GM21447 (cell line): Measurements from ENCODE around the gene LRP10.
"Not testable (repeated sequence)": the region's sequence is repeated elsewhere in the genome, so short reads cannot be mapped to it uniquely, and the experiment has no call there.

ENCODE experiments used
- ATAC-seq: cut with Tn5 transposase; IDR thresholded peaks from one replicate; pipeline ENCODE4 v1.9.1; 2021; ENCODE audit not compliant: unreplicated experiment

The LRP10 gene

DNA sequence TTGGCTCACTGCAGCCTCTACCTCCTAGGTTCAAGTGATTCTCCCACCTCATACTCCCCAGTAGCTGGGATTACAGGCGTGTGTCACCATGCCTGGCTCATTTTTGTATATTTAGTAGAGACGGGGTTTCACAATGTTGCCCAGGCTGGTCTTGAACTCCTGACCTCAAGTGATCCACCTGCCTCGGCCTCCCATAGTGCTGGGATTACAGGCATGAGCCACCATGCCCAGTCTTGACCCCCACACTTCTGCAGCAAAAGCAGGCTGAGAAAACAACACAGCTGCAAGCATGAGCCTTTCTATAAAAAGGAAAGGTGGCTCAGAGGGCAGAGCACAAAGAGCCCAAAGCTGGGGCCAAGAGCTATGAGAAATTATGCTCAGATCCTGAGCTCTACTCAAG is 11.2 kb upstream of the LRP10 start:
- ATAC-seq = not testable (repeated sequence)

DNA sequence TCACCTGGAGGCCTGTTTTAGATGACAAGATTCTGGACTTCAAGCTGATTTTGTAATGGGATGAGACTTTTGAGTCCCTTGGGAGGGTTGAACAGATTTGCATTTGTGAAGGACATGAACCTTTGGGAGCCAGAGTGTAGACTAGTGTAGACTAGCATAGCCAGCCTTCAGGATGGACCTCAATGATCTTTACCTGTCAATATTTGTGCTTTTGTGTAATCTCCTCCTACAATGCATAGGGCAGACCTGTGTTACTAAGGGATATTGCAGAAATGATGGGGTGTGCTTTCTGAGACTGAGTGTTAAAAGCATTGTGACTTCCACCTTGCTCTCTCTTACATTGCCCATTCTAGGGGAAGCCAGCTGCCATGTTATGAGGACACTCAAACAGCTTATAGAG is 9.9 kb upstream of the LRP10 start:
- no peak for ATAC-seq

DNA sequence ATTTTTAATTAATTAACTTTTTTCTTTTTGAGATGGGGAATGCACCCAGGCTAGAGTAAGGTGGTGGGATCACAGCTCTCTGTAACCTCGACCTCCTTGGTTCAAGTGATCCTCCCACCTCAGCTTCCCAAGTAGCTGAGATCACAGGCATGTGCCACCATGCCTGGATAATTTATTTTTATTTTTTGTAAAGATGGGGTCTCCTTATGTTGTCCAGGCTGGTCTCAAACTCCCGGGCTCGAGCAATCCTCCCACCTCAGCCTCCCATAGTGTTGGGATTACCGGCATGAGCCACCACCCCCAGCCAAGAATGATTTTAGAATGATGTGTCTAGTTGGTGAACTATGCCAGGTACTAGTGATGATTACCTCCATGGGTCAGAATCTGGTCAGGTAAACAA is 6.6 kb upstream of the LRP10 start:
- no peak for ATAC-seq

DNA sequence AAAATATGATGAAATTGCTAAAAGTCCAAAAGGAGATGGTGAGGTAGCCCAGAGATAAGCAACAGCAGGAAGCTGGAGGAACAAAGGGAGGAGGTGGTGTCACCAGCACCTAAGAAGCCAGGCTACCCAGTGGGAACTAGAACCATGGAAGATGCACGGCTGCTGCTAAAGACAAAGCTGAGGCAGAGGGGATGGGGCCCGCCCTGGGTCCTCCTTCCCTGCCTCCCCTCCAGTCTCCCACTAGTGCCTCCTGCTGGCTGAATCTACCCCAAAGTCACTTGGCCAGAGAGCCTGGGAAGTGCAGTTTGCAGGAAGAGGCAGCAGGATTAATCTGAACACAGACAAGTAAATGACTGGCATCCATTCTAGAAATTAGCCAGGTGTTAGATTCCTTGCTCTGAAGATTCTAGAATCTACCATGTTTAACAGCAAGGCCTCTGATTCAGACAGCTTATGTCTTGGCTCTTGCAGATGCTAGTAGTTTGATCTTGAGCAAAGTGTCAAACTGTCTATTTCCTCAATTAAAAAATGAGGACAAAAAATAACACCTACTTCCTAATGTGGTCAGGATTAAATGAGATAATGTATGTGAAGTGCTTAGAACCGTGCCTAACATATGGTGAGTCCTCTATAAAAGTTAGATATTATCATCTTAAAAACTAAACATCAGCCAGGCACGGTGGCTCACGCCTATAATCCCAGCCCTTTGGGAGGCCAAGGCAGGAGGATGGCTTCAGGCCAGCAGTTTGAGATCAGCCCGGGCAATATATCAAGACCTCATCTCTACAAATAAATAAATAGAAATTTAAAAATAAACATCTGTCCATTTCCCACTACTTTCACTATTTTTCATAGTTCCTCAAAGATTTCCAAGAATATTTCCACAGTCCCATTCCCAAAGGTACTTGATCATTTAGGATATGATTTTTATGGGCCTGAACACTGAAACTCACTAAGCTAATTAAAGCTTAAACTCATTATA is 5.8 kb upstream of the LRP10 start:
- no peak for ATAC-seq

DNA sequence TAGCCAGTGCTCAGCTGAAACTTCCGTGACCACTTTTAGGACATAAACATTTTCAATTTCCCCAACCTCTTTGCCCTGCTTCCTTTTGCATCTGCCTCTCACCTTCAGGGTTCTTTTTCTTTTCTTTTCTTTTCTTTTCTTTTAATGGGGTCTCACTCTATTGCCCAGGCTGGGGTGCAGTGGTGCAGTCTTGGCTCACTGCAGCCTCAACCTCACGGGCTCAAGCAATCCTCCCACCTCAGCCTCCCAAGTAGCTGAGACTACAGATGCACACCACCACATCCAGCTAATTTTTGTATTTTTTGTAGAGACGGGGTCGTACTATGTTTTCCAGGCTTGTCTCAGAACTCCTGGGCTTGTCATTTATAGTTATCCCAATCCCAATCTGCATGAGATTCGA is 4.7 kb upstream of the LRP10 start:
- no peak for ATAC-seq

DNA sequence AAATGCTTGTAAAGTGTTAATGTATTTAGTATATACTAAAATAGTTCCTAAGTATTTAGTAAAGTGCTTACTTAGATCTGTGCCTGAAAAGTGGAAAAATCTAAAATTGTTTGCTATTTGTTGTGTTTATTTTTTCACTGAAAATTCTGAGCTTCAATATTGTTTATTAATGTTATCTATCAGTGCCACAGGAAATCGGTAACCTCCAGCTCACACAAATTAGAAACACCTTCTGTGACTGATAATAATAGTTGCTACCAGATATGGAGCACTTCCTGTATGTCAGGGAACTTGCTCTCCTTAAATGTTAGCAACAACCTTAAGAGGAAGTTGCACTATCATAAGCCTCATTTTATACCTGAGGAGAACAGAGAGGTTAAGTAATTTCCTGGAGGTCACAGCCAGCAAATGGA is 723 bp upstream of the LRP10 start:
- ATAC-seq = peak; percentile 50

DNA sequence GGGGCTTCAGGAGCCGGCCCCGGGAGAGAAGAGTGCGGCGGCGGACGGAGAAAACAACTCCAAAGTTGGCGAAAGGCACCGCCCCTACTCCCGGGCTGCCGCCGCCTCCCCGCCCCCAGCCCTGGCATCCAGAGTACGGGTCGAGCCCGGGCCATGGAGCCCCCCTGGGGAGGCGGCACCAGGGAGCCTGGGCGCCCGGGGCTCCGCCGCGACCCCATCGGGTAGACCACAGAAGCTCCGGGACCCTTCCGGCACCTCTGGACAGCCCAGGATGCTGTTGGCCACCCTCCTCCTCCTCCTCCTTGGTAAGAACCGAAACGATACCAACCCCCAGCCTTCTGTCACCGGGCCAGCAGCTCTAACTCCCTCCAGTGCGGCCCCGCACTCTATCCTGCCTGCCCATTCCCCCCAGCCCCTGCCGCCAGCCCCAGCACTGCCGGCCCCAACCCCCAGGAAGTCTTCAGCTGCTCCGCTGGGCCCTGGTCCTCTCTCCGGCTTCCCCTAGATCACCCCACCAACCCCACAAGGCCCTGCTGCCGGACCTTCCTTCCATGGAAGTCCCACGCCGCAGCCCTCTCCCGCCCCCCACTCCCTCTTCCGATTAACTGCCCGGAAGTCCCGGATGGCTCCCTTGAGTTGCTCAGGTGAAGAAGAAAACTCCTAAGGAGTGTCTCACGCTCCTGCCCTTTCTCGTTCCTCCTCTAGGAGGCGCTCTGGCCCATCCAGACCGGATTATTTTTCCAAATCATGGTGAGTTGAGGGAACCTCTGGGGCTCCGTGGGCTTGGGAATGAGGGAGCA is 693 bp downstream of the LRP10 start:
- ATAC-seq = peak; percentile 31

DNA sequence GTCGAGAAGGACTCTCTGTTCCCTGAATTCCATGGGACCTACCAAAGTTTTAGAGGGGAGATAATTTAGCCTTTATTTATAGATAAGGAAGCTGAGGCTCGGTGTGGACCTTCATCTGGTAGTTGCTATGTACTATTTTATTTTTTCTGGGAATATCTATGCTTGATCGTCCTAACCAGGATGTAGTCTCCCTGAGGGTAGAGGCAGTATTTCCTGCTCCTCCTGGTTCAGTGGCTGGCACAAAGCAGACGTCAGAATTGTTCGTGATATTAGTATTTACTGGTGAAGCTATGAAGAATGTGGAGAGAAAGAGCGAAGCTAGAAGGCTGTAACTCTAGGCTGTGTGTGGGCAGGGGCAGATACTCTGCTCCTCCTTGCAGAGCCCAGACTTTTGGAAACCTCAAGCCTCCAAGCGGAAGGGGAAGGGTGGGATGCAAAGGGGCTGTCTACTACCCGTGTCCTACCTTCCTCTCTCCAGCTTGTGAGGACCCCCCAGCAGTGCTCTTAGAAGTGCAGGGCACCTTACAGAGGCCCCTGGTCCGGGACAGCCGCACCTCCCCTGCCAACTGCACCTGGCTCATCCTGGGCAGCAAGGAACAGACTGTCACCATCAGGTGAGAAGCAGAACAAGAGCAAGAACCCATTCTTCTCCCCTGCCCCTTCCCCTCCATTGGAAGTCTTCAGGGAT is 1.4 kb downstream of the LRP10 start:
- no peak for ATAC-seq

DNA sequence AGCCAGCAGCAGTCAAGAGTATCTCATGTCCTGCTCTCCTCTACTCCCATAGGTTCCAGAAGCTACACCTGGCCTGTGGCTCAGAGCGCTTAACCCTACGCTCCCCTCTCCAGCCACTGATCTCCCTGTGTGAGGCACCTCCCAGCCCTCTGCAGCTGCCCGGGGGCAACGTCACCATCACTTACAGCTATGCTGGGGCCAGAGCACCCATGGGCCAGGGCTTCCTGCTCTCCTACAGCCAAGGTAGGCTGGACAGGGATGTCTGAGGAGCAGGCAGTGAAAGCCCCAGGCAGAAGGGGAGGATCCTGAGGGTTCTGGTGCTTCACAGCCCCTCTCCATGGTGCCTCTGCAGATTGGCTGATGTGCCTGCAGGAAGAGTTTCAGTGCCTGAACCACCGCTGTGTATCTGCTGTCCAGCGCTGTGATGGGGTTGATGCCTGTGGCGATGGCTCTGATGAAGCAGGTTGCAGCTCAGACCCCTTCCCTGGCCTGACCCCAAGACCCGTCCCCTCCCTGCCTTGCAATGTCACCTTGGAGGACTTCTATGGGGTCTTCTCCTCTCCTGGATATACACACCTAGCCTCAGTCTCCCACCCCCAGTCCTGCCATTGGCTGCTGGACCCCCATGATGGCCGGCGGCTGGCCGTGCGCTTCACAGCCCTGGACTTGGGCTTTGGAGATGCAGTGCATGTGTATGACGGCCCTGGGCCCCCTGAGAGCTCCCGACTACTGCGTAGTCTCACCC is 3.6 kb downstream of the LRP10 start:
- no peak for ATAC-seq

DNA sequence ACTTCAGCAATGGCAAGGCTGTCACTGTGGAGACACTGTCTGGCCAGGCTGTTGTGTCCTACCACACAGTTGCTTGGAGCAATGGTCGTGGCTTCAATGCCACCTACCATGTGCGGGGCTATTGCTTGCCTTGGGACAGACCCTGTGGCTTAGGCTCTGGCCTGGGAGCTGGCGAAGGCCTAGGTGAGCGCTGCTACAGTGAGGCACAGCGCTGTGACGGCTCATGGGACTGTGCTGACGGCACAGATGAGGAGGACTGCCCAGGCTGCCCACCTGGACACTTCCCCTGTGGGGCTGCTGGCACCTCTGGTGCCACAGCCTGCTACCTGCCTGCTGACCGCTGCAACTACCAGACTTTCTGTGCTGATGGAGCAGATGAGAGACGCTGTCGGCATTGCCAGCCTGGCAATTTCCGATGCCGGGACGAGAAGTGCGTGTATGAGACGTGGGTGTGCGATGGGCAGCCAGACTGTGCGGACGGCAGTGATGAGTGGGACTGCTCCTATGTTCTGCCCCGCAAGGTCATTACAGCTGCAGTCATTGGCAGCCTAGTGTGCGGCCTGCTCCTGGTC is 4.3 kb downstream of the LRP10 start:
- ATAC-seq = no peak

DNA sequence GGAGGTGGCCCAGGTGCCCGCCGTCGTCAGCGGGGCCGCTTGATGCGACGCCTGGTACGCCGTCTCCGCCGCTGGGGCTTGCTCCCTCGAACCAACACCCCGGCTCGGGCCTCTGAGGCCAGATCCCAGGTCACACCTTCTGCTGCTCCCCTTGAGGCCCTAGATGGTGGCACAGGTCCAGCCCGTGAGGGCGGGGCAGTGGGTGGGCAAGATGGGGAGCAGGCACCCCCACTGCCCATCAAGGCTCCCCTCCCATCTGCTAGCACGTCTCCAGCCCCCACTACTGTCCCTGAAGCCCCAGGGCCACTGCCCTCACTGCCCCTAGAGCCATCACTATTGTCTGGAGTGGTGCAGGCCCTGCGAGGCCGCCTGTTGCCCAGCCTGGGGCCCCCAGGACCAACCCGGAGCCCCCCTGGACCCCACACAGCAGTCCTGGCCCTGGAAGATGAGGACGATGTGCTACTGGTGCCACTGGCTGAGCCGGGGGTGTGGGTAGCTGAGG is 5.5 kb downstream of the LRP10 start:
- ATAC-seq = no peak

DNA sequence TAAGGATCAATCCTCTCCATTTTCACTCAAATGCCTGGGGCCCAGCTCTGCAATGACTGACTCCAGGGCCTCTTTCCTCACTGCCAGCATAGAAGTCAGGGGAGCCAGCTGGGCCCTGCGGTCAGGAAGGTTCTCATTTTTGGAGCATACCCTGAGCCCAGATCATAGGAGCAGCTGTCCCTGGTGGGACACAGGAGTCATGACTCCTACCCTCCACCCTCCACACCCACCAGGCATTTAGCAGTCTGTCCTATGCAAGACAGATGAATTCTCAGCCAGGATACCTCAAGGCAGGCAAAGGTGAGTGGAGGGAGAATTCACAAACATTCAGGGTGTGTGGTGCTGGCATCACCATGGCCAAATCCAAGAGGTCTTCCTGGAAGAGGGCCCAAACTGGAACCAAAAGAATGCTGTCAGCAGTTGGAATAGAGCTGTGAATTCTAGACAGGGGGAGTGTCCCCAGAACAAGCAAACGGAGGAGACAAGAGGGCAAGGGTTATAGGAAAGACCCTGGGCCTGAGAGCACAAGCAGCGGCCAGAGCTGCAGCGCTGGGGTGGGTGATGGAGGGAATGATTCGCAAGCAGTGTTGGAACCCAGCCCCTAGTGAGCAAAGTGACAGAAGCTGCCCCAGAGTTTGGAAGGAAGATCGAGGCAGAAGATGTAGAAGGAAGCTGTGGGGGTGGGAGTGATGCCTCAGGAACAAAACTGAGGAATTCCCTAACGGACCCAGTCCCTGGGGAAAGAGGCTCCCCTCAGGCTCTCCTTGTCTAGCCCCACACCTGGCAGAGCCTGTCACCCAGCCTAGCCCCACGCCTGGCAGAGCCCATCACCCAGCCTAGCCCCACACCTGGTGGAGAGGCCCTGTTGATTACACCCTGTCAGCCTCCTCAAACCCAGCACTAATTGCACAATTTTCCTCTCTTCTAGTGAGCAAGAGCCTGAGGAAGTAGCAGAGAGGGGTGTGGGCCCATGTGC is 7.0 kb downstream of the LRP10 start:
- no peak for ATAC-seq

DNA sequence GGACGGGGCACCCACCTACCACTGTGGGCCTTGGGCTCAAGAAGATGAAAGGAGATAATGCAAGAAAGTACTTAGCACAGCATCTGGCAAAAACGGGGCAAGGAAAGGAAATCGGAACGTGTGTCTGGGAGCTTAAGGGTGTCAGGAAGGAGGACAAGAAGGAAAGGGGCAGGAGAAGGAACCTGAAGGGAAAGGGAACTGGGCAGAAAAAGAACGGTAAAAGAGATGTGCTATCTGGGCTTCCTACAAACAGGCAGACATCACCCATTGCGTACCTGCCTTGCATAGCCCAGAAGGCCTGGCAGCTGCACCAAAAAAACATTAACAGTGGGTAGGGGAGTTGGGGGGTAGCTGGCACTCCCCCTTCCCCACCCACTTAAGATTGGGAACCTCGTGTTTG is 10.5 kb downstream of the LRP10 start:
- ATAC-seq = no peak

DNA sequence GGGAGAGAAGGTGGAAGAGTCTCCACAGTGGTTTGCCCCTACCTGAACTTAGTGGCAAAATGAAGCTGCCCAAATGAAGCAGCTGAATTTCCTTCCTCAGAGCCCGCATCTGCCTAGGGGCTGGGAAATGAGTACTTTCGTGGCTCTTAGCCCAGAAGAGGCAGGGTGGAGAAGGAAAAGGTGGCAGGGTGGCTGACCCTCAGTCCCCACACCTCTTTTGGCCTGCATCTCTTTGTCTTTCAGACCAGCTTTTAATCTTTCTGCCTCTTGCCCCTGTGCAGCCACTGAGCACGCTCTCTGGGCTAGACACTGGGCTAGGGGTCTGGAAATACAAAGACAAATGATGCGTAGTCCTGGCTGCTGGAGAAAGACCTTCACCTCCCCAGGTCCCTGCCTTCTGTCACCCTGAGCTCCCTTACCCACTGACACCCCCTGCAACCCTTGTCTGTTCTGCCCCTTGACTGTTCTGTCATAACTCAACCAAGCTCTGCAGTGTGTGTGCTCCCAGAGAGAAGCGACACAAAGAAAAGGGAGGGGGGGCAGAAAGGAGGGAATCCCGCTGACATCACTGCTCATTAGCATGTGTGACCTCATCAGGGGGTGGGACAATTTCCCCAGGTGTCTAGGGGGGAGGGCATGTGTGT is 11.1 kb downstream of the LRP10 start:
- no peak for ATAC-seq

DNA sequence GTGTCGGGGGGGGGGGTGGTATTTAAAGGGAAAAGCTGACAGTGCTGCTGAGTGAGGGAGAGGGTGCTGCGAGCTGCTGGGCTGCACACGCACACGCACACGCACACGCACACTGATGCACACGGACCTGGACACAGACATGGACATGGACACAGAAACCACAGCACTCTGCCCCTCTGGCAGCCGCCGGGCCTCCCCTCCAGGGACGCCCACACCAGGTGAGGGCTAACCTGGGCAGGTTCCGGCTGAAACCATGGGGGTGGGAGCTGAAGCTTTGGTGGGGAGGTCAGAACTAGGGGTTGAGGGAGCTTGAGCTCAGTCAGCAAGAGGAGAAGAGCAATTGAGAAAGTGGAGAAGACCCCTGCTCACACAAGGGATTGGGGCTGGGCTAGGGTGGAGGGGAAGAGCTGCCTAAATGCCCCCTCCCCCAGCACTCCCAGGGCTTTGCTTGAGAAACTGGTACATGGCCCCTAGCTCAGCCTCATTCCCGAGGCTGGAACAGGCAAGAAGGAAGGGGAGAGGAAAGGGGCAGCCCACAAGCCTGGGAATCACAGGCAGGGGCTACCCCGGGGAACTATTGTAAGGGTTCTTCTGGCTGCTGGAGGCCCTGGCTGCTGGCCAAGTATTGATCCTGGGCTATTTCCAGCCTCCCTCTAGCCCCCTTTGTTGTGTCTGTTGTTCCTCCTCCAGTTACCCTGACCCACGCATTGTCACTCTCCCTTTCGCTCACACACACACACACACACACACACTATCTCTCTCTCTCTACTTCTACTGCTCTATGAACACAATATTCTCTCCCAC is 11.8 kb downstream of the LRP10 start, which contains the start of gene REM2:
REM2 (plus strand) TSS at position 50 of the 804 bp plus-strand sequence; CDS start at position 116, 66 bp downstream.
- no peak for ATAC-seq

DNA sequence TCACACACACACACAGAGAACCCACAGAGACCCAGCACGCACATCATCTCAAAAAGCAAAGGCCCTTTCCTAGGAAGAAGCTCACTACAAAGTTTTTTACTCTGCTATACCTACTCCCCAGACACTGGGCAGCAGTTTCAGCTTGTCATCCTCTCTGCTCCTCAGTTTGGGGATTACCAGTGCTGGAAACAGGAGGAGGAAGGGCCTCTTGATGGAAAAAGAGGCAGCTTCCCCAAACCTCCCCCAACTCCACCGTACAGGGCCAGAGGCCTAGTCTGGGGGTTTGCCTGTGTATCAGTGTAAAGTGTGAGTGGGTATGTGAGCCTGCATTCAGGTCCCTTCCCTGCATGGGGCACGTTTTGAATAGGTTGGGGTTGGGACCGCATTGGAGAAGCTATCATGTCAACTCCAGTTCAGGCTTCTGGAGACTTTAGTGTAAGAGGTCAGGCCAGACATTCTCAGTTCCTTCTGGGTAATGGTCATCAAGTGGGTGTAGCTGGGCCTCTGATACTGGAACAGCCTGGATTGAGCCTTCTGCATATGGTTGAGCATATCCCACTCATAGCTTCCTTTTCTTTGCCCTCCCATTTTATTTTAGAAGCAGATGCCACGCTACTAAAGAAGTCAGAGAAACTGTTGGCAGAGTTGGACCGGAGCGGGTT is 12.7 kb downstream of the LRP10 start:
- ATAC-seq = no peak
